ENCODE data around the gene SPATA2L.
A peak's percentile ranks its signal among the peaks of the same experiment; 100 is the strongest.
"Not testable (repeated sequence)": the region's sequence is repeated elsewhere in the genome, so short reads cannot be mapped to it uniquely, and the experiment has no call there.

Gene SPATA2L

DNA sequence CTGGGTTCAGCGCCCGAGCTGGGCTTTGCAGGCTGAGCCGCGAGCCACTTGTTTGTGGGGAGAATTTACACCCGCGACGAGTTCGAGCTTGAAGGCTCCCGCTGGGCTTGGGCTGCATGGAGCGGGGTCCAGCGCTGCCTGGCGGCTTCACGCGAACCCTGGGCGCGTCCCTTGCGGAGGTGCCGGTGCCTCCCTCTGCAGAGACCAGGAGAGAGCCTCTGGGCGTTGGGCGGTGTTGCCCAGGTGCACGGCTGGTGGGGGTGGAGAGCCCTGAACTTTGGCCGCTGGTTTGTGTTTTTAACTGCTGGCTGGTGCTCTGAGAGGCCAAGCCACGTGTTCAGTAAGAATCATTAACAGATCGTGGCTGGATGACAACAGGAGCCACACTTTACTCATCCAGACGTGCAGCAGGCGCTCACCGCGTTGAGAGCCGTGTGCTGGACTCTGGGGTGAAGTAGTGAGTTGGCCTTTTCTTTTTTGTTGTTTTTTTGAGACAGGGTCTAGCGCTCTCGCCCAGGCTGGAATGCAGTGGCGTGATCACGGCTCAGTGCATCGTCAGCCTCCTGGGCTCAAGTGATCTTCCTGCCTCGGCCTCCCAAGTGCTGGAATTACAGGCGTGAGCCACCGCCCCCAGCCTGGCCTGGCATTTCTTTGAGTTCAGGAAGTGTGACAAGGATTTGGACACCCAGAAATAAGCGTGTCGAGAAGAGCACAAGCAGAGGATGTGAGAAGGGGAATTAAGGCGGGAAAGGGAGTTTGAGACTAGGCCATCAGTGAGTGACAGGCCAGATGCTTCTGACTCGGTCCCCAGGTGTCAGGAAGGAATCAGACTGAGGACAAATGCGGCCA is 14.2 kb downstream of the SPATA2L start:
- H3K4me3 ChIP-seq (ENCODE audit: low read depth in 1 of 2, low read length in 1 of 2): peak overlapping the region; percentile 92 to 99
- no peaks in the 10 kb centered on the region for H3K27me3 ChIP-seq
- no peaks in the 10 kb centered on the region for H3K9me3 ChIP-seq
- H3K36me3 ChIP-seq: peaks cover 10% of the 10 kb centered on the region
- peak overlapping the region; percentile 64 for H3K27ac ChIP-seq
- TF ChIP-seq, protein P1, sequence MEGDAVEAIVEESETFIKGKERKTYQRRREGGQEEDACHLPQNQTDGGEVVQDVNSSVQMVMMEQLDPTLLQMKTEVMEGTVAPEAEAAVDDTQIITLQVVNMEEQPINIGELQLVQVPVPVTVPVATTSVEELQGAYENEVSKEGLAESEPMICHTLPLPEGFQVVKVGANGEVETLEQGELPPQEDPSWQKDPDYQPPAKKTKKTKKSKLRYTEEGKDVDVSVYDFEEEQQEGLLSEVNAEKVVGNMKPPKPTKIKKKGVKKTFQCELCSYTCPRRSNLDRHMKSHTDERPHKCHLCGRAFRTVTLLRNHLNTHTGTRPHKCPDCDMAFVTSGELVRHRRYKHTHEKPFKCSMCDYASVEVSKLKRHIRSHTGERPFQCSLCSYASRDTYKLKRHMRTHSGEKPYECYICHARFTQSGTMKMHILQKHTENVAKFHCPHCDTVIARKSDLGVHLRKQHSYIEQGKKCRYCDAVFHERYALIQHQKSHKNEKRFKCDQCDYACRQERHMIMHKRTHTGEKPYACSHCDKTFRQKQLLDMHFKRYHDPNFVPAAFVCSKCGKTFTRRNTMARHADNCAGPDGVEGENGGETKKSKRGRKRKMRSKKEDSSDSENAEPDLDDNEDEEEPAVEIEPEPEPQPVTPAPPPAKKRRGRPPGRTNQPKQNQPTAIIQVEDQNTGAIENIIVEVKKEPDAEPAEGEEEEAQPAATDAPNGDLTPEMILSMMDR (IDR thresholded peaks at IDR 0.05): no peak
- H3K4me1 ChIP-seq (ENCODE audit: control insufficient read depth in 1 of 2, insufficient read depth in 1 of 2, low read depth in 1 of 2, low read length in 1 of 2): peaks cover 12% of the 10 kb centered on the region in 2 experiments

DNA sequence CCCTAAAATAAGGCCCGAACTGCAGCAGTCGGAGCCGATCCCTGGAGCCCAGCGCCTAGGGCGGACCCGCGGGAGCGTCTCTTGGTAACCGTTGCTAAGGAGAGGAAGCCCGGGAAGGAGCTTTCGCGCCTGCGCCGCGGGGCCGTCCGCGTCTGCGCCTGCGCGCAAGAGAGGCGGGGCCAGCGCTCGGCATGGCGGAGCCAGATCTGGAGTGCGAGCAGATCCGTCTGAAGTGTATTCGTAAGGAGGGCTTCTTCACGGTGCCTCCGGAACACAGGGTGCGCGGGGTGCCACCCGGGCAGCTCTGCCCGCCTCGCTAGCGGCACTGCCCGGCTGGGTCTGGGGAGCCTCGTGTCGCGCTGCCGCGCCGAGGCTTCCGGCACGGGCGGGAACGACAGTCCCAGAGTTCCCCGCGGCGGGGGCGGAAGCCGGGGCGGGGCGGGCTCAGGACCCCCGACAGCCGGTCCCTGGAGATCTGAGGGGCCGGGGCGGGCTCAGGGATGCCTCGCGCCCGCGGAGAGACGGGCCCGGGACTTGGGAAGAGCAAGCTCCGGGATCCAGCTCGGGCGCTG is 14.9 kb downstream of the SPATA2L start, which contains the start of gene CDK10:
Gene CDK10, plus strand, starts transcription at position 170 of the 572 bp plus-strand sequence. Its CDS starts 22 bp downstream, at position 192.
- TF ChIP-seq, protein P1 (IDR thresholded peaks at IDR 0.05): peak; percentile 5
- peak within 1 kb of the TSS; percentile 64 for H3K27ac ChIP-seq
- peak within 1 kb of the TSS; percentile 92 to 99 for H3K4me3 ChIP-seq (ENCODE audit: low read depth in 1 of 2, low read length in 1 of 2)
- H3K36me3 ChIP-seq: peaks cover 3% of the 10 kb centered on the region
- no peaks in the 10 kb centered on the region for H3K9me3 ChIP-seq
- H3K4me1 ChIP-seq (ENCODE audit: control insufficient read depth in 1 of 2, insufficient read depth in 1 of 2, low read depth in 1 of 2, low read length in 1 of 2): peaks cover 12% of the 10 kb centered on the region in 2 experiments
- no peaks in the 10 kb centered on the region for H3K27me3 ChIP-seq

DNA sequence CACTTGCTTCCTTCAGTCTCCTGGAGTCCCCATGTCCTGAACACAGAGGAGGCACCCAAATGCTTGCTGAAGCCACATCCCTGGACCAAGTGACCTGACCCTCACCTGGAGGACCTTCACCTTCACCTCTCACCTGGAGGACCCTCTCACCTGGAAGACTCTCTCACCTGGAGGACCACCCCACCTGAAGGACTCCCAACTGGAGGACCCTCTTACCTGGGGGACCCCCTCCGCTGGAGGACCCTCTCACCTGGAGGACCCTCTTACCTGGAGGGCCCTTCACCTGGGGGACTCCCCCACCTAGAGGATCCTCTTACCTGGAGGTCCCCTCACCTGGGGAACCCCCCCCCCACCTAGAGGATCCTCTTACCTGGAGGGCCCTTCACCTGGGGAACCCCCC is 15.6 kb downstream of the SPATA2L start:
- Histone ChIP-seq H3K27me3 (no peaks in the 10 kb centered on the region), H3K36me3 (no peaks in the 10 kb centered on the region), H3K27ac (no peak overlapping the region), H3K9me3 (no peaks in the 10 kb centered on the region), H3K4me1 (ENCODE audit: control insufficient read depth in 1 of 2, insufficient read depth in 1 of 2, low read depth in 1 of 2, low read length in 1 of 2) (peaks cover 12% of the 10 kb centered on the region in 2 experiments), H3K4me3 (ENCODE audit: low read depth in 1 of 2, low read length in 1 of 2) (peak overlapping the region in 1 of 2 experiments; percentile 99)
- TF ChIP-seq, protein P1 (IDR thresholded peaks at IDR 0.05): no peak

DNA sequence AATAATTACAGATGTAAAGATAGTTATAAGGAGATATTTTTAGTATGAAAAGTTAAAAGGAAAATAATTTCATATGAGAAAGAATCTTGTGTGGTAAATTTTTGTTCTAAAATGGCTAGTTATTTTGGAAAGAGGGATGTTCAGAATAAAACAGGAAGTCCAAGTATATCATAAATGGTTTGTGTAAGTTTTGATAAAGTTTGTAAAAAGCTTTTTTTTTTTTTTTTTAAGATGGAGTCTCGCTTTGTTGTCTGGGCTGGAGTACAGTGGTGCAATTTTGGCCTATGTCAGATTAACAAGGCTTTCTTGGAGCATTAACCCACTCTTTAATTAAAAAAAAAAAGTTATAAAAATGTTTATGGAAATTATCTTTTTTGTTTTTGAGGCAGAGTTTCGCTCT is 23.2 kb downstream of the SPATA2L start:
- TF ChIP-seq, protein P1 (IDR thresholded peaks at IDR 0.05): no peak
- Histone ChIP-seq H3K9me3 (peaks cover 6% of the 10 kb centered on the region), H3K4me1 (ENCODE audit: control insufficient read depth in 1 of 2, insufficient read depth in 1 of 2, low read depth in 1 of 2, low read length in 1 of 2) (no peaks in the 10 kb centered on the region), H3K27ac (no peak overlapping the region), H3K4me3 (ENCODE audit: low read depth in 1 of 2, low read length in 1 of 2) (no peak overlapping the region), H3K36me3 (no peaks in the 10 kb centered on the region), H3K27me3 (no peaks in the 10 kb centered on the region)

DNA sequence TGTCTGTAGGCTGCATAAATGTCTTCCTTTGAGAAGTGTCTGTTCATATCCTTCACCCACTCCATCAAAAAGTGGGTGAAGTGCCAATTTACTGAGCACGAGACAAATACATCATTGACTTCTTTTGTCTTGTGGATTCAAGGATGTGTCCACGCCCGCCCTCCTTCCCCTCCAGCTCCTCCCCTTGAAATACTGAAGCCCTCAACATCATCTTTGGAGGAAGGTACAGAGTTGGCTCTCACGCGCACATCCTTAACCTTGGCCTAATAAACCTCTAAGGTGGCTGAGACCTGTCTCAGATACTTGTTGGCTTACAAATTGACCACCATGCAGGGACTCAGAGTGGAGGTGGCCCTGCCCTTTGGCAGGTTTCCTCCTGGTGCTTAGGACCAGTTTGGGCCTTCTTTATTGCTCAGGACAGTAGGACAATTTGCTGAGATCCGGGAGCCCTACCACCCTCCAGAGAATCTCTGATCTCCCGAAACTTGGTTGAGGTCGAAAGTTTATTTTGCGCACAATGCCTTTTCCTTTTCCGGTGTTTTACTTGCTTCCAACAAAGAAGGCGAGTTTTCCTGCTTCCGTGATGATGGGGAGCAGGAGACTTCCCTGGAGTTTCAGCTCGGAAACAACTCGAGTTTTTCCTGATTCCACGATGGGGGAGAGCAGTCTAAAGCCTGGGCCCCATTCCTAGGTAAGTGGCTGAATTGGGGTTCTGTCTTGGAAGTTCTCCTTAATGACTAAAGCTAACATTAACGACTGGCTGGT is 29.1 kb downstream of the SPATA2L start:
- Histone ChIP-seq H3K4me1 (ENCODE audit: control insufficient read depth in 1 of 2, insufficient read depth in 1 of 2, low read depth in 1 of 2, low read length in 1 of 2) (peaks cover 0 to 3% of the 10 kb centered on the region in 2 experiments), H3K27ac (no peak overlapping the region), H3K36me3 (peaks cover 5% of the 10 kb centered on the region), H3K27me3 (peaks cover 12% of the 10 kb centered on the region), H3K4me3 (ENCODE audit: low read depth in 1 of 2, low read length in 1 of 2) (no peak overlapping the region), H3K9me3 (no peaks in the 10 kb centered on the region)
- TF ChIP-seq, protein P1 (IDR thresholded peaks at IDR 0.05): no peak

DNA sequence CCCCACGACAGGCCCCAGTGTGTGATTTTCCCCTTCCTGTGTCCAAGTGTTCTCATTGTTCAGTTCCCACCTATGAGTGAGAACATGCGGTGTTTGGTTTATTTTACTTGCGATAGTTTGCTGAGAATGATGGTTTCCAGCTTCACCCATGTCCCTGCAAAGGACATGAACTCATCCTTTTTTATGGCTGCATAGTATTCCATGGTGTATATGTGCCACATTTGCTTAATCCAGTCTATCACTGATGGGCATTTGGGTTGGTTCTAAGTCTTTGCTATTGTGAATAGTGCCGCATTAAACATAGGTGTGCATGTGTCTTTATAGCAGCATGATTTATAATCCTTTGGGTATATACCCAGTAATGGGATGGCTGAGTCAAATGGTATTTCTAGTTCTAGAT is 29.9 kb downstream of the SPATA2L start:
- not testable (repeated sequence) for H3K27ac ChIP-seq; H3K9me3 ChIP-seq; H3K36me3 ChIP-seq; H3K4me1 ChIP-seq (ENCODE audit: control insufficient read depth in 1 of 2, insufficient read depth in 1 of 2, low read depth in 1 of 2, low read length in 1 of 2); H3K4me3 ChIP-seq (ENCODE audit: low read depth in 1 of 2, low read length in 1 of 2)
- peaks cover 12% of the 10 kb centered on the region for H3K27me3 ChIP-seq
